NOMO-1 (cell line): ENCODE data around the gene GNB1L.

Source experiments
- DNase-seq, 2 experiments: peaks; one replicate each; lab custom pipeline; 2025; ENCODE audit not compliant: unreplicated experiment in 2 of 2; lab: John Stamatoyannopoulos, UW

The GNB1L gene

GRCh38 chr22:19854778-19855503, at the start of gene GNB1L, which contains the start of gene RTL10:
TSS of gene GNB1L (minus strand) at chr22:19854874. CDS start at chr22:19821355, 33,519 bp downstream.
TSS of gene RTL10 (minus strand) at chr22:19854874. CDS start at chr22:19852261, 2,613 bp downstream.
- peak; percentile 93 to 97 for DNase-seq

- DNase-seq, result no peak
Observed at GRCh38 chr22:19904174-19904856, 49.6 kb upstream of the GNB1L start.

GRCh38 chr22:19903513-19903912, 48.8 kb upstream of the GNB1L start:
- DNase-seq, result no peak

- DNase-seq, result no peak
Observed at GRCh38 chr22:19903031-19903430, 48.4 kb upstream of the GNB1L start.

- no peak for DNase-seq
Observed at GRCh38 chr22:19902245-19902715, 47.6 kb upstream of the GNB1L start.

GRCh38 chr22:19901577-19902244, 47.0 kb upstream of the GNB1L start:
- DNase-seq, result no peak

- no peak for DNase-seq
Observed at GRCh38 chr22:19900707-19901436, 46.2 kb upstream of the GNB1L start.

GRCh38 chr22:19898831-19899567, 44.3 kb upstream of the GNB1L start:
- no peak for DNase-seq

- DNase-seq, result no peak
Observed at GRCh38 chr22:19898145-19898544, 43.5 kb upstream of the GNB1L start.

GRCh38 chr22:19897726-19898125, 43.1 kb upstream of the GNB1L start:
- no peak for DNase-seq

GRCh38 chr22:19896665-19897355, 42.1 kb upstream of the GNB1L start:
- DNase-seq, result no peak

- no peak for DNase-seq
Observed at GRCh38 chr22:19895160-19895849, 40.6 kb upstream of the GNB1L start.

GRCh38 chr22:19893363-19893762, 38.7 kb upstream of the GNB1L start:
- no peak for DNase-seq

GRCh38 chr22:19892925-19893324, 38.3 kb upstream of the GNB1L start:
- no peak for DNase-seq

- DNase-seq, result no peak
Observed at GRCh38 chr22:19892257-19892879, 37.7 kb upstream of the GNB1L start.

GRCh38 chr22:19891317-19892256, 36.9 kb upstream of the GNB1L start:
- peak; percentile 29 to 42 for DNase-seq

- no peak for DNase-seq
Observed at GRCh38 chr22:19890502-19891316, 36.0 kb upstream of the GNB1L start.
